Measurements from ENCODE around the gene ITGB3BP. TPM values are rescaled to one million over a fixed set of nuclear protein-coding genes. Genes with fewer than 3 reads are reported as not detected.

The ITGB3BP gene
- polyA plus RNA-seq, 1 experiment = 5.5 TPM

- H3K27me3 ChIP-seq (ENCODE audit: control insufficient read depth, insufficient read depth, low read length) = no peaks in the 10 kb centered on the region
- ChIA-PET POLR2A (no interaction called here), CTCF (no interaction called here)
- DNase-seq (ENCODE audit: low read depth) = no peak
- TF ChIP-seq, protein P1, sequence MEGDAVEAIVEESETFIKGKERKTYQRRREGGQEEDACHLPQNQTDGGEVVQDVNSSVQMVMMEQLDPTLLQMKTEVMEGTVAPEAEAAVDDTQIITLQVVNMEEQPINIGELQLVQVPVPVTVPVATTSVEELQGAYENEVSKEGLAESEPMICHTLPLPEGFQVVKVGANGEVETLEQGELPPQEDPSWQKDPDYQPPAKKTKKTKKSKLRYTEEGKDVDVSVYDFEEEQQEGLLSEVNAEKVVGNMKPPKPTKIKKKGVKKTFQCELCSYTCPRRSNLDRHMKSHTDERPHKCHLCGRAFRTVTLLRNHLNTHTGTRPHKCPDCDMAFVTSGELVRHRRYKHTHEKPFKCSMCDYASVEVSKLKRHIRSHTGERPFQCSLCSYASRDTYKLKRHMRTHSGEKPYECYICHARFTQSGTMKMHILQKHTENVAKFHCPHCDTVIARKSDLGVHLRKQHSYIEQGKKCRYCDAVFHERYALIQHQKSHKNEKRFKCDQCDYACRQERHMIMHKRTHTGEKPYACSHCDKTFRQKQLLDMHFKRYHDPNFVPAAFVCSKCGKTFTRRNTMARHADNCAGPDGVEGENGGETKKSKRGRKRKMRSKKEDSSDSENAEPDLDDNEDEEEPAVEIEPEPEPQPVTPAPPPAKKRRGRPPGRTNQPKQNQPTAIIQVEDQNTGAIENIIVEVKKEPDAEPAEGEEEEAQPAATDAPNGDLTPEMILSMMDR (IDR thresholded peaks at IDR 0.05; ENCODE audit: insufficient read depth, low read depth, low read length) = no peak
- no peaks in the 10 kb centered on the region for H3K36me3 ChIP-seq (ENCODE audit: control insufficient read depth, insufficient read depth, low read length)
- no peak overlapping the region for H3K4me3 ChIP-seq (ENCODE audit: low read depth, low read length)
Measured at GRCh38 chr1:63405987-63406386, 117.0 kb downstream of the ITGB3BP start.

DNA sequence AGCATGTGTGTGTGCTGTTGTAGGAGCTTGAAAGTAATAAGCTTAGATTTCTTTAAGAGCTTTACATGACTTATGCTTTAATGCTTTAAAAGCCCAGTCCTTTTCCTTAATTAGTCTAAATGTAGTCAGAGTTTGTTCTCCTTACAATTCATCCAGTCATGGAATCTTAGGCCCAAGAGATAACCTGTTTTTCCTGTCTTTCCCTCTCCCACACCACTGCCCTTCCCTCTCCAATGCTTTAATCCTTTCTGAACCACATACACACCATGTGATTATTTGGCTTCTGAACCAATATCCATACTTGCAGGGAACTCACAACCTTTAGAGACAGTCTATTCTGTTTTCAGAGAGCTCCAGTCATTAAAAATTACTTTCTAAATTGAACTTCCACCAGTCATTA, 118.0 kb downstream of the ITGB3BP start:
- Histone ChIP-seq H3K4me3 (ENCODE audit: low read depth, low read length) (no peak overlapping the region), H3K36me3 (ENCODE audit: control insufficient read depth, insufficient read depth, low read length) (no peaks in the 10 kb centered on the region), H3K27me3 (ENCODE audit: control insufficient read depth, insufficient read depth, low read length) (no peaks in the 10 kb centered on the region)
- CTCF ChIA-PET = interaction anchor here (1.0 kb wide), 1 partner anchor 8 kb away, joined by 3 read pairs; no protein-coding TSS in a partner anchor
- no peak for DNase-seq (ENCODE audit: low read depth)
- TF ChIP-seq, protein P1 (IDR thresholded peaks at IDR 0.05; ENCODE audit: insufficient read depth, low read depth, low read length) = no peak
- POLR2A ChIA-PET = no interaction called here

DNA sequence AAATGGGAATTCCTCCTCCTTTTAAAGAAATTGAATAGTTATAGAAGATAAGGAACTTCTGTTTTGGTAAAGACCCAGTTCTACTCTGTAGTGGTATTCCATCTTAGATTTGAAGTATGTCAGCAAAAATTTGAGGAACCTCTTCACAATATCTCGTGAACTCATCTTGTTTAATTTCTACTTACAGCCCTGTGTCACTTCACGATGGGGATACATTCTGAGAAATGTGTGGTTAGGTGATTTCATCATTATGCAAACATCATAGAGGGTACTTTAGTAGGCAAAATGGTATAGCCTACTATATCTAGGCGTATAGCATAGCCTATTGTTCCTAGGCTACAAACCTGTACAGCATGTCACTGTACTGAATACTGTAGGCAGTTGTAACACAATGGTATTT, 119.6 kb downstream of the ITGB3BP start:
- ChIA-PET POLR2A (no interaction called here), CTCF (no interaction called here)
- TF ChIP-seq, protein P1 (IDR thresholded peaks at IDR 0.05; ENCODE audit: insufficient read depth, low read depth, low read length) = no peak
- DNase-seq (ENCODE audit: low read depth) = no peak
- Histone ChIP-seq H3K27me3 (ENCODE audit: control insufficient read depth, insufficient read depth, low read length) (no peaks in the 10 kb centered on the region), H3K4me3 (ENCODE audit: low read depth, low read length) (no peak overlapping the region), H3K36me3 (ENCODE audit: control insufficient read depth, insufficient read depth, low read length) (no peaks in the 10 kb centered on the region)

DNA sequence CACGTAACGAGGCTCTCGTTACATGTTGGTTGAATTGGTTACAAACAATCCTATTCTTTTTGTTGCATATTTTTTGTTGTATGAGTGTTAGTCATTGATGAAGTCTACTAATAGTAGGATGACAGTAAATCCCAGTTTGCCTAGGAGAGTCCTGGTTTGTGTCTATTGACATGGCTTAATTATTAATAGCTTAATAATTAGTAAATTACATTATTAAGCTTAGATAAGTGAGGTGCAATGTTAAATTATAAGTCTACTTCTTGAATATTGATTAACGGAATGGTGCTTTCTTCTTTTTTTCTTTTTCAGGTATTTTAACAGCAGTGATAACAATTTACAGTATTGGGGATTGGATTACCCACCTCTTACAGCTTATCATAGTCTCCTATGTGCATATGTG, 121.1 kb downstream of the ITGB3BP start:
- DNase-seq (ENCODE audit: low read depth) = no peak
- Histone ChIP-seq H3K4me3 (ENCODE audit: low read depth, low read length) (no peak overlapping the region), H3K36me3 (ENCODE audit: control insufficient read depth, insufficient read depth, low read length) (no peaks in the 10 kb centered on the region), H3K27me3 (ENCODE audit: control insufficient read depth, insufficient read depth, low read length) (no peaks in the 10 kb centered on the region)
- ChIA-PET CTCF (no interaction called here), POLR2A (no interaction called here)
- TF ChIP-seq, protein P1 (IDR thresholded peaks at IDR 0.05; ENCODE audit: insufficient read depth, low read depth, low read length) = no peak

Small RNA genes within 50 kb of the gene (small RNA-seq; reads per million reads assigned to genes)
- gene RF02105 (ENCODE audit: insufficient read length, low read depth, low replicate concordance) (not detected), gene RF02106 (ENCODE audit: insufficient read length, low read depth, low replicate concordance) (not detected), gene RF02107 (ENCODE audit: insufficient read length, low read depth, low replicate concordance) (not detected), gene RF02108 (ENCODE audit: insufficient read length, low read depth, low replicate concordance) (not detected), gene RF02109 (ENCODE audit: insufficient read length, low read depth, low replicate concordance) (not detected), gene RF02110 (ENCODE audit: insufficient read length, low read depth, low replicate concordance) (not detected), gene RN7SL488P (ENCODE audit: insufficient read length, low read depth, low replicate concordance) (not detected), gene RNU7-123P (ENCODE audit: insufficient read length, low read depth, low replicate concordance) (not detected)

Other genes with a start within 250 kb of the ITGB3BP start
- gene FOXD3, start 200.7 kb downstream of the ITGB3BP start, polyA plus RNA-seq (2011; rRNA removed) = not detected in 2 replicates
- gene ALG6, start 155.6 kb downstream of the ITGB3BP start, polyA plus RNA-seq (2011; rRNA removed) = 3.1 and 7.6 TPM in 2 replicates
- gene EFCAB7, start 300 bp upstream of the ITGB3BP start, polyA plus RNA-seq (2011; rRNA removed) = 0.98 and 2.2 TPM in 2 replicates
- 29.6 and 34.8 TPM in 2 replicates for gene PGM1, start 70.2 kb upstream of the ITGB3BP start, polyA plus RNA-seq (2011; rRNA removed)

All from BJ (cell line).